ENCODE measurements around the gene PDGFD. TPM values are rescaled to one million over a fixed set of nuclear protein-coding genes. Genes with fewer than 3 reads are reported as not detected.

The PDGFD gene
- total RNA-seq, 1 donor from 2014 or later = 0.53 TPM

GRCh38 chr11:103878646-103879045 is 285.3 kb downstream of the PDGFD start:
- FAIRE-seq = no peak
- no peak overlapping the region for H3K4me3 ChIP-seq (ENCODE audit: low read depth, low read length)
- no peaks in the 10 kb centered on the region for H3K27me3 ChIP-seq (ENCODE audit: control insufficient read depth, insufficient read depth, low read length)
- no peak for DNase-seq (ENCODE audit: low read depth)
- H3K36me3 ChIP-seq (ENCODE audit: control insufficient read depth, insufficient read depth, low read length) = no peaks in the 10 kb centered on the region
- TF ChIP-seq CTCF (IDR thresholded peaks at IDR 0.05; ENCODE audit: insufficient read depth, low read length, severe bottlenecking) = no peak

DNA sequence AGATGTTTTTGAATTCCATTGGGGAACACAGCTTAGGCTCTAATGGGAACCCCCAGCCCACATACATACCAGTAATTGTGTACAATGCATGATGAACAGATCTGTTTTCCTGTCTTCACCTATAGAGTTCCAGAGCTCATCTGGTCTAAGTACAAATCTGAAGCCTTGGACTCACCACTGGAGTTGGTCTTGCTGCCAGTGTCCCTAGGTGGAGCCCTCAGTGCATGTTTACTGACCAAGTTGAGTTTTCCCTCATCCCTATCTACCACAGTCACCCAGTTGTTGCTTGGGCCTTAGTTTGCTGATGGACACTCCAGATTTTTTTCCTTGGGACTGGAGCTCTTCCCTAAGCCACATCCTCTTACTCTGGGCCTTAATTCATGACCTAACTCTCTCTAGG is 286.7 kb downstream of the PDGFD start:
- FAIRE-seq (no peak), DNase-seq (ENCODE audit: low read depth) (no peak)
- H3K4me3 ChIP-seq (ENCODE audit: low read depth, low read length) = no peak overlapping the region
- peak; percentile 12 for TF ChIP-seq CTCF (IDR thresholded peaks at IDR 0.05; ENCODE audit: insufficient read depth, low read length, severe bottlenecking)
- H3K36me3 ChIP-seq (ENCODE audit: control insufficient read depth, insufficient read depth, low read length) = no peaks in the 10 kb centered on the region
- H3K27me3 ChIP-seq (ENCODE audit: control insufficient read depth, insufficient read depth, low read length) = no peaks in the 10 kb centered on the region

GRCh38 chr11:103875855-103876510 is 288.0 kb downstream of the PDGFD start:
- DNase-seq (ENCODE audit: low read depth) = no peak
- Histone ChIP-seq H3K36me3 (ENCODE audit: control insufficient read depth, insufficient read depth, low read length) (no peaks in the 10 kb centered on the region), H3K27me3 (ENCODE audit: control insufficient read depth, insufficient read depth, low read length) (no peaks in the 10 kb centered on the region), H3K4me3 (ENCODE audit: low read depth, low read length) (no peak overlapping the region)
- FAIRE-seq = no peak
- no peak for TF ChIP-seq CTCF (IDR thresholded peaks at IDR 0.05; ENCODE audit: insufficient read depth, low read length, severe bottlenecking)

- Histone ChIP-seq H3K36me3 (ENCODE audit: control insufficient read depth, insufficient read depth, low read length) (no peaks in the 10 kb centered on the region), H3K4me3 (ENCODE audit: low read depth, low read length) (no peak overlapping the region), H3K27me3 (ENCODE audit: control insufficient read depth, insufficient read depth, low read length) (no peaks in the 10 kb centered on the region)
- TF ChIP-seq CTCF (IDR thresholded peaks at IDR 0.05; ENCODE audit: insufficient read depth, low read length, severe bottlenecking) = no peak
- FAIRE-seq (no peak), DNase-seq (ENCODE audit: low read depth) (peak; percentile 47)
Measured at GRCh38 chr11:103872748-103873147, 291.2 kb downstream of the PDGFD start.

- no peak overlapping the region for H3K4me3 ChIP-seq (ENCODE audit: low read depth, low read length)
- DNase-seq (ENCODE audit: low read depth) = no peak
- no peak for TF ChIP-seq CTCF (IDR thresholded peaks at IDR 0.05; ENCODE audit: insufficient read depth, low read length, severe bottlenecking)
- H3K27me3 ChIP-seq (ENCODE audit: control insufficient read depth, insufficient read depth, low read length) = no peaks in the 10 kb centered on the region
- H3K36me3 ChIP-seq (ENCODE audit: control insufficient read depth, insufficient read depth, low read length) = no peaks in the 10 kb centered on the region
- no peak for FAIRE-seq
Measured at GRCh38 chr11:103871923-103872551, 291.9 kb downstream of the PDGFD start.
